Central memory CD8-positive, alpha-beta T cell (primary cell): ENCODE measurements around the gene DCAF16.
"Not testable (repeated sequence)": the region's sequence is repeated elsewhere in the genome, so short reads cannot be mapped to it uniquely, and the experiment has no call there.

Source experiments
- ATAC-seq: fragments of 150-1000 bp; cut with Tn5 transposase; replicated peaks from 2 replicates; pipeline ENCODE4 v1.10.0; 2022; ENCODE audit warnings: mild to moderate bottlenecking, moderate FRiP score, moderate number of reproducible peaks; ENCODE audit not compliant: poor library complexity, severe bottlenecking; ENCODE audit errors: extremely low read depth
- DNase-seq, 2 donors: peaks; one replicate each; pipeline ENCODE4 v3.0.0; 2021; ENCODE audit warnings: low spot score in 2 of 2
- H3K27ac Mint-ChIP-seq: one replicate; pipeline ENCODE4 v1.8.0; 2022; ENCODE audit warnings: low read depth, mild to moderate bottlenecking, moderate library complexity, mixed read lengths
- H3K27me3 Mint-ChIP-seq: one replicate; pipeline ENCODE4 v1.8.0; 2022; ENCODE audit warnings: mixed read lengths
- H3K36me3 Mint-ChIP-seq: one replicate; pipeline ENCODE4 v1.8.0; 2022; ENCODE audit warnings: mild to moderate bottlenecking, moderate library complexity, mixed read lengths; ENCODE audit not compliant: insufficient read depth
- H3K4me1 Mint-ChIP-seq: one replicate; pipeline ENCODE4 v1.8.0; 2022; ENCODE audit warnings: mixed read lengths
- H3K4me3 Mint-ChIP-seq: one replicate; pipeline ENCODE4 v1.8.0; 2022; ENCODE audit warnings: mild to moderate bottlenecking, moderate library complexity, mixed read lengths
- H3K9me3 Mint-ChIP-seq: one replicate; pipeline ENCODE4 v1.8.0; 2022; ENCODE audit warnings: mixed read lengths

The DCAF16 gene

DNA sequence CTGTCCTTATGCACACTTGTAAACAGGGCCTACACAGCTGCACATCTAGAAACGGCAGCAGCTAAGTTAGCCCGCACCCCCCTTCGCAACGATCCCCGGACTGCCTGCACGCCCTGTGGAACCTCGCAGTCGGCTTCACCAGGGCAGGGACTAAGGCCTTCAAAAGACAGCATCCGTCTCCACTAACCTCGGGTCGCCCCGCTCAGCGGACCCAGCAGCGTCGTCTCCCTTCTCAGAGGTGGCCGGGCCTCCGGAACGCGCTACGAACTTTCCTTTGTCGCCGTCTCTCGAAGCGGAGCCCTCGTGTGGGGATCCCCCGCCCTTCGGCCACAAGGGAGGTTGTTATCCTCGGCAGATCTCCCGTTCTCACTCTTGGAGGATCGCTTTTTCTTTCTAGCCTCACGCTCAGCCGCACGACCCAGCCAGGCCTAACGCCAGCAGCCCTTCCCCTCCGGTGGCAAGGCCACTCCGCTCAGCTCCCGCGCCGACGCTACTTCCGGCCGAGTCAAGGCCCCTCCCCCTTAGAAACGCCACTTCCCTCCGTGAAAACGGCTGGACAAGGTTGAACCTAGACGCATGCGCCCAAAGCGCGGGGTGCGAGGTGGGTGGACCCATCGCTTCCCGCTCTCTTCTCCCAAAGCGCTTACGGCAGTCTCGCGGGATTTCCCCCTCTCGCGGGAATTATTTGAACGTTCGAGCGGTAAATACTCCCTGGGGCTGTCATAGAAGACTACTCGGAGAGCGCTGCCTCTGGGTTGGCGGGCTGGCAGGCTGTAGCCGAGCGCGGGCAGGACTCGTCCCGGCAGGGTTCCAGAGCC is at the start of gene DCAF16, which contains the start of gene NCAPG:
Gene DCAF16 (minus strand): TSS at position 498 of the 818 bp plus-strand sequence. CDS start 6,616 bp downstream, outside the sequence.
Gene NCAPG (plus strand): TSS at position 720 of the 818 bp plus-strand sequence. CDS start 99 bp downstream, outside the sequence.
- Mint-ChIP-seq H3K27me3 (no peaks in the 10 kb centered on the region), H3K4me1 (peaks cover 65% of the 10 kb centered on the region), H3K4me3 (peak within 1 kb of the TSS; percentile 96), H3K27ac (peak within 1 kb of the TSS; percentile 98), H3K9me3 (no peaks in the 10 kb centered on the region), H3K36me3 (peaks cover 16% of the 10 kb centered on the region)
- ATAC-seq (peak; percentile 82), DNase-seq (peak; percentile 98 to 100)

DNA sequence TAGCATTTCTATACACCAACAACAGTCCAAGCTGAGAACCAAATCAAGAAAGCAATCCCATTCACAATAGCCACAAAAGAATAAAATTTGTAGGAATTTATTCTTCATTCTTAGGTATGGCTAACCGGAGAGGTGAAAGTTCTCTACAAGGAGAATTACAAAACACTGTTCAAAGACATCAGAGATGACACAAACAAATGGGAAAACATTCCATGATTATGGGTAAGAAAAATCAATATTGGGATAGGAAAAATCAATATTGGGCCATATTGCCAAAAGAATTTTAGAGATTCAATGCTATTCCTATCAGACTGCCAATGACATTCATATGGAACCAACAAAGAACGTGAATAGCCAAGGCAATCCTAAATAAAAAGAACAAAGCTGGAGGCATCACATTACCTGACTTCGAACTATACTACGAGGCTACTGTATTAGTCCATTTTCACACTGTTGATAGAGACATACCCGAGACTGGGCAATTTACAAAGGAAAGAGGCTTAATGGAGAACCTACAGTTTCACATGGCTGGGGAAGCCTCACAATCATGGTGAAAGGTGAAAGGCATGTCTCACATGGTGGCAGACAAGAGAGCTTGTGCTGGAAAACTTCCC is 49.3 kb upstream of the DCAF16 start:
- no peak for ATAC-seq
- H3K36me3 Mint-ChIP-seq = no peaks in the 10 kb centered on the region
- no peaks in the 10 kb centered on the region for H3K4me1 Mint-ChIP-seq
- no peak overlapping the region for H3K4me3 Mint-ChIP-seq
- peaks cover 8% of the 10 kb centered on the region for H3K9me3 Mint-ChIP-seq
- no peak for DNase-seq
- H3K27ac Mint-ChIP-seq = no peak overlapping the region
- no peaks in the 10 kb centered on the region for H3K27me3 Mint-ChIP-seq

DNA sequence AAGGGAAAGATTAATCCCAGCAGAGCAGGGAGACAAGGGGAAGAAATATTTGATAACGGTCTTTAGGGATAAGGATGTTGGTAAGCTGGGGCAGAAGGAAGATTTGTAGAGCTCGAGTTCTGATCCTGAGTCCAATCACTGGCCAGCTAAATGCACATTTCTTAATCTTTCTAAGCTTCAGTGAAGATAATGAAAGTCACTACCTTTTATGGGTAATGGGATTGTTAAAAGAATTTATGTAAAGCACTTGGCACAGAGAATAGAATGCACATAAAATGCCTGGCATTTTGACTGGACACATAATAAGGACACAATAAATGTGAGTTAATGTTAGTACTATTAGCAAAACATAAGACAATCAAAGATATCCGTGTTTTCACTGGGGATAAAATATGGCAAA is 43.5 kb upstream of the DCAF16 start:
- Mint-ChIP-seq H3K36me3 (no peaks in the 10 kb centered on the region), H3K27ac (no peak overlapping the region), H3K4me1 (no peaks in the 10 kb centered on the region), H3K27me3 (no peaks in the 10 kb centered on the region), H3K4me3 (no peak overlapping the region), H3K9me3 (no peaks in the 10 kb centered on the region)
- ATAC-seq (no peak), DNase-seq (no peak)

DNA sequence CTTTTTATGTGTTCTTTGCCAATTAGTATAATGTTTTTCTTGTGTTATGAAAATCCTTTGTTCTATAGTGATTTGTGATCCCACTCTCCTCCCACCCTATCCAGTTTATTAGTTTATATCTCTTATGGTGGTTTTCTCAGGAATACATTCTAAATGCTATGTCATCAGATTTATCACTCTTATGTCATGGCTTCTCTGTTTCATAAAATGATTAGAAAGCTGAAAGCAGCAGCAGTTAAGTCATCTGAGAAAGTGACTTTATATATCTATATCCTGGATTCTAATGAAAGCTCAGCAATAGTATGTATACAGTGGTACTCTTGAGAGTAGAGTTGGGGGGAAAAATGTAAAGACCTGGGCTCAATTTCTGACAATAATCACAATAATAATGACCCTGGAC is 41.4 kb upstream of the DCAF16 start:
- Mint-ChIP-seq H3K27me3 (no peaks in the 10 kb centered on the region), H3K27ac (no peak overlapping the region), H3K36me3 (no peaks in the 10 kb centered on the region), H3K9me3 (no peaks in the 10 kb centered on the region), H3K4me3 (no peak overlapping the region), H3K4me1 (no peaks in the 10 kb centered on the region)
- no peak for ATAC-seq
- DNase-seq = no peak

DNA sequence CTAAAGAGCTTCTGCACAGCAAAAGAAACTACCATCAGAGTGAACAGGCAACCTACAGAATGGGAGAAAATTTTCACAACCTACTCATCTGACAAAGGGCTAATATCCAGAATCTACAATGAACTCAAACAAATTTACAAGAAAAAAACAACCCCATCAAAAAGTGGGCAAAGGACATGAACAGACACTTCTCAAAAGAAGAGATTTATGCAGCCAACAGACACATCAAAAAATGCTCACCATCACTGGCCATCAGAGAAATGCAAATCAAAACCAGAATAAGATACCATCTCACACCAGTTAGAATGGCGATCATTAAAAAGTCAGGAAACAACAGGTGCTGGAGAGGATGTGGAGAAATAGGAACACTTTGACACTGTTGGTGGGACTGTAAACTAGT is 39.7 kb upstream of the DCAF16 start:
- not testable (repeated sequence) for H3K27ac Mint-ChIP-seq, H3K27me3 Mint-ChIP-seq, H3K4me3 Mint-ChIP-seq, H3K36me3 Mint-ChIP-seq, DNase-seq, H3K9me3 Mint-ChIP-seq, H3K4me1 Mint-ChIP-seq, ATAC-seq

DNA sequence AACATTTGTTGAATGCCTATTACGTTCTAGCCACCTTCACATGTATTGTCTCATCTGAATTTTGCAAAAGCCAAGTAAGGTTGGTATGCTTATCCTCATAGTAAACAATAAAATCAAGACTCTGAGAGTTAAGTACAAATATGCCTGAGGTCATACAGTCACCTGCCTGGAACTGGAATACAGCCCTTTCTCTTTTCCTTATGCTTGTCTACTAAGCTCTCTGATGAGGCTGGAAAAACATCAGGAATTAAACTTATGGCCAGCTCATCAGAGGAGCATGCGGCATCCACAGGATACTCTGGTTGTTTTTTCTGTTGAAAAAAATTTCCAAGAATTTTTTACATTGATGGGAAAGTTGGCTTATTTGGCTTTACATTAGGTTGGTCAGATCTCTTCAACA is 35.7 kb upstream of the DCAF16 start:
- Mint-ChIP-seq H3K36me3 (peaks cover 5% of the 10 kb centered on the region), H3K27ac (no peak overlapping the region), H3K4me1 (no peaks in the 10 kb centered on the region), H3K4me3 (no peak overlapping the region), H3K9me3 (no peaks in the 10 kb centered on the region), H3K27me3 (no peaks in the 10 kb centered on the region)
- ATAC-seq (no peak), DNase-seq (no peak)

DNA sequence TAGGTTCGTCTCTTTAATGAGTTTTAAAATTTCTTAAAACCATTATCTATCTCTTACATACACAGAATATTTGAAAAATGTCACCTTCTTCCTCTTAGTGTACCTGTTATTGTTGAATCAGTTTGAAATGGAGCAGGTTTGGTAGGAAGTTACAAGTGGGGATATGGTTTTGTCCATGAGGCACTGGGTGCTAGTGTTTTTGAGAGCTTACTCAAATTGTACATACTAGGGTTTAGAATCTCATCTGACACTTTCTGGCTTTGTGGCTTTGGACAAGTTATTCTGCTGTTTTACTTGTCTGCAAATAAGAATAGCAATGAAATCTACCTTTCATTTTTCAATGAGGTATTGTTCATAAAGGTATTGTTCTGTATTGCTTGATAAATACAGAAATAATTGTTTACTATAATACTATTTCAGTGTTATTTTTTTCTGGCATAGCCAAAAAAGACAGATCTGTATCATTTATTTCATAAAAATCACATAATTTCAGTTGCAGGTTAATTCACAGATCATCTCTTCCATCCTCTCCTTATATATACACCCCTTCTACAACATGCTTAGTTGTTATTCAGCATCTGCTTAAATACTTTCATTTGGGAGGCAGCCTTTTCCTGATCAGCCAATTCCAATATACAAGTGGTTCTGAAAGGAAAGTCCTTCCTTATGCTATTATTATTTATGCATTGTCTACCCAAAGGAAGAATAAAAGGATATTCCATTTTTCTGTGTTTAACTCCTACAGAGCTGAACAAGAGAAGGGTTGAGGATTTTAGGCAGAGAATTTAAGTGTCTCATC is 13.5 kb upstream of the DCAF16 start:
- no peaks in the 10 kb centered on the region for H3K27me3 Mint-ChIP-seq
- H3K4me1 Mint-ChIP-seq = peaks cover 6% of the 10 kb centered on the region
- H3K9me3 Mint-ChIP-seq = no peaks in the 10 kb centered on the region
- peaks cover 2% of the 10 kb centered on the region for H3K36me3 Mint-ChIP-seq
- H3K4me3 Mint-ChIP-seq = no peak overlapping the region
- ATAC-seq (no peak), DNase-seq (no peak)
- no peak overlapping the region for H3K27ac Mint-ChIP-seq

DNA sequence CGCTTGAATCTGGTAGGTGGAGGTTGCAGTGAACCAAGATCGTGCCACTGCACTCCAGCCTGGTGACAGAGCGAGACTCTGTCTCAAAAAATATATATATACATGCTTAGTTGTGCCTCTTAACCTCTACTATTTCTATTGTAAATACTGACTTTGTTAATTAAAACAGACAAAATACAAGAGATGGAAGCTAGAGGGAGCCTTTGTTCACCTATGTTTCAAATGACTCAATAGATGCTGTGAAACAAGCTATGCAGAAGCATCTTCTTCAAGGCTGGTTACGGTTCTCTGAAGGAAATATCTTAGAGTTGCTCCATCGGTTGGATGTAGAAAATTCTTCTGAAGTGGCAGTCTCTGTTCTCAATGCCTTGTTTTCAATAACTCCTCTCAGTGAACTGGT is 6.5 kb upstream of the DCAF16 start:
- H3K9me3 Mint-ChIP-seq = no peaks in the 10 kb centered on the region
- no peaks in the 10 kb centered on the region for H3K27me3 Mint-ChIP-seq
- H3K27ac Mint-ChIP-seq = peak overlapping the region; percentile 26
- H3K36me3 Mint-ChIP-seq = peaks cover 2% of the 10 kb centered on the region
- peak; percentile 85 for ATAC-seq
- H3K4me1 Mint-ChIP-seq = peaks cover 14% of the 10 kb centered on the region
- H3K4me3 Mint-ChIP-seq = peak overlapping the region; percentile 5
- no peak for DNase-seq

DNA sequence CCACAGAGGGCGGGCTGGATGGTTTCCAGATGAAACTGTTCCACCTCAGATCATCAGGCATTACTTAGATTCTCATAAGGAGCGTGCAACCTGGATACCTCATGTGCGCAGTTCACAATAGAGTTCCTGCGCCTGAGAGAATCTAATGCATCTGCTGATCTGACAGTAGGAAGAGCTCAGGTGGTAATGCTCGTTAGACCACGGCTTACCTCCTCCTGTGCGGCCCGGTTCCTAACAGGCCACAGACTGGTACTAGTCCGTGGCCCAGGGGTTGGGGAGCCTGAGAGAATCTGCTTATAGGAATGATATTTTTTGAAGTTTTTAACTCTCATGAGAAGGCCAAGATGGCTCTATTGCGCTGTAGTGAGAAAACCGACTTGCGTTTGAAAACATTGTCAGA is 5.6 kb upstream of the DCAF16 start:
- H3K9me3 Mint-ChIP-seq = no peaks in the 10 kb centered on the region
- H3K27ac Mint-ChIP-seq = no peak overlapping the region
- no peak overlapping the region for H3K4me3 Mint-ChIP-seq
- H3K36me3 Mint-ChIP-seq = peaks cover 5% of the 10 kb centered on the region
- H3K4me1 Mint-ChIP-seq = peaks cover 22% of the 10 kb centered on the region
- no peak for DNase-seq
- H3K27me3 Mint-ChIP-seq = no peaks in the 10 kb centered on the region
- ATAC-seq = no peak

DNA sequence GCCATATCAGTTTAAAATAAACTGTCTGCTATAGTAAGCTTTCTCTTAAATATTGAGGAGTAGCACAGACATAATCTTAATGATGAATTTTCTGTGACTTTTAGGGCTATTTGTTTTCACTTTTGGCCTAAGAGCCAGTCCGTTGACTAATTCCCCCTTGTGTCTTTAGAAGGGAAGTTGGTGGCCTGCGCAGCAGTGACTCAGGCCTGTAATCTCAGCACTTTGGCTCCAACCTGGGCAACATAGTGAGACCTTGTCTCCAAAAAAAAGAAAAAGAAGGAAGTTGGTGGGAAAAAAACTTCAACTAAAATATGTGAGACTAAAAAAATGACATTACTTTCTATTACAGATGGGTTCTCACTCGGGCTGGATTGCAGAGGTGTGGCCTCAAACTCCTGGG is 3.6 kb upstream of the DCAF16 start:
- H3K9me3 Mint-ChIP-seq = no peaks in the 10 kb centered on the region
- no peaks in the 10 kb centered on the region for H3K27me3 Mint-ChIP-seq
- H3K36me3 Mint-ChIP-seq = peaks cover 11% of the 10 kb centered on the region
- H3K4me1 Mint-ChIP-seq = peaks cover 39% of the 10 kb centered on the region
- ATAC-seq = no peak
- no peak overlapping the region for H3K4me3 Mint-ChIP-seq
- no peak for DNase-seq
- no peak overlapping the region for H3K27ac Mint-ChIP-seq

DNA sequence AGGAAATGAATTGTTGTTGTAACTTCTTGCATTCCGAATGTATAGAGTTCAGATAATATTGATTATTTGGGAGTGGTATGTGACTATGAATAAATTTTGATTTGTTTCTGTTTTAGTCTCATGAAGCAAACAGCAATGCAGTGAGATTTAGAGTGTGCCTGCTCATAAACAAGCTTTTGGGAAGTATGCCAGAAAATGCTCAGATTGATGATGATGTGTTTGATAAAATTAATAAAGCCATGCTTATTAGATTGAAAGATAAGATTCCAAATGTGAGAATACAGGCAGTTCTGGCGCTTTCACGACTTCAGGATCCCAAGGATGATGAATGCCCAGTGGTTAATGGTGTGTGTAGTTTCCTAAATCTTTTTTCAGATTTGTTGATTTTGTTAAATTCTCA is 2.2 kb upstream of the DCAF16 start:
- Mint-ChIP-seq H3K4me1 (peaks cover 49% of the 10 kb centered on the region), H3K27me3 (no peaks in the 10 kb centered on the region), H3K9me3 (no peaks in the 10 kb centered on the region), H3K36me3 (peaks cover 13% of the 10 kb centered on the region), H3K4me3 (no peak overlapping the region), H3K27ac (no peak overlapping the region)
- DNase-seq = no peak
- ATAC-seq = no peak

DNA sequence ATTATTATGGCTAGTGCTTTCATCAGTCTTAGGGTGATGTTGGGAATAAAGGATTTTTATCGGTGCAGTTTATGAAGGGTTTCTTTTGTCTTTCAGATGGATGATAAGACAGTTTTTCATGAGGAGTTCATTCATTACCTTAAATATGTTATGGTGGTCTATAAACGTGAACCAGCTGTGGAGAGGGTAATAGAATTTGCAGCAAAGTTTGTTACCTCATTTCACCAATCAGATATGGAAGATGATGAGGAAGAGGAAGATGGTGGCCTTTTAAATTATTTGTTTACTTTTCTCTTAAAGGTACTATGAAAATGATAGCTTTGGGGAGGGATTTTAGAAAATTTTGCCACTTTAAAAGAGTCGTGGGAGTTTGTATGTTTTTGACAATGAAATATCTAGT is 1.6 kb upstream of the DCAF16 start:
- H3K27me3 Mint-ChIP-seq = no peaks in the 10 kb centered on the region
- H3K4me1 Mint-ChIP-seq = peaks cover 49% of the 10 kb centered on the region
- H3K36me3 Mint-ChIP-seq = peaks cover 13% of the 10 kb centered on the region
- ATAC-seq = no peak
- no peaks in the 10 kb centered on the region for H3K9me3 Mint-ChIP-seq
- H3K27ac Mint-ChIP-seq = peak overlapping the region; percentile 98
- no peak for DNase-seq
- peak overlapping the region; percentile 96 for H3K4me3 Mint-ChIP-seq
